ENCODE measurements around the gene WFDC9. TPM values are rescaled to one million over a fixed set of nuclear protein-coding genes. Genes with fewer than 3 reads are reported as not detected.
"Not testable (repeated sequence)": the region's sequence is repeated elsewhere in the genome, so short reads cannot be mapped to it uniquely, and the experiment has no call there.

The WFDC9 gene
- total RNA-seq (2012; rRNA removed): not detected in 2 replicates

GRCh38 chr20:45631184-45631583 lies at the start of gene WFDC9:
Gene WFDC9, minus strand, starts transcription at chr20:45631284. Its CDS starts 21,103 bp downstream, at chr20:45610181.
- H3K27me3 ChIP-seq (ENCODE audit: control insufficient read depth, insufficient read depth, low read length): peaks cover 47% of the 10 kb centered on the region
- H3K4me3 ChIP-seq (ENCODE audit: low read length): no peak within 1 kb of the TSS
- H3K36me3 ChIP-seq (ENCODE audit: insufficient read depth, low read length): no peaks in the 10 kb centered on the region
- H3K4me2 ChIP-seq (ENCODE audit: low read length): no peak within 1 kb of the TSS
- H3K9ac ChIP-seq (ENCODE audit: low read depth, low read length): no peak within 1 kb of the TSS
- H3K4me1 ChIP-seq (ENCODE audit: control insufficient read depth, insufficient read depth, low read length): no peaks in the 10 kb centered on the region
- H3K9me3 ChIP-seq (replicated peaks; ENCODE audit: low read length): no peaks in the 10 kb centered on the region

- H3K9ac ChIP-seq (ENCODE audit: low read depth, low read length): no peak overlapping the region
- no peak overlapping the region for H3K4me3 ChIP-seq (ENCODE audit: low read length)
- H3K4me2 ChIP-seq (ENCODE audit: low read length): no peak overlapping the region
- no peaks in the 10 kb centered on the region for H3K36me3 ChIP-seq (ENCODE audit: insufficient read depth, low read length)
- no peaks in the 10 kb centered on the region for H3K4me1 ChIP-seq (ENCODE audit: control insufficient read depth, insufficient read depth, low read length)
- H3K27me3 ChIP-seq (ENCODE audit: control insufficient read depth, insufficient read depth, low read length): peaks cover 5% of the 10 kb centered on the region
- H3K9me3 ChIP-seq (replicated peaks; ENCODE audit: low read length): no peaks in the 10 kb centered on the region
Observed at GRCh38 chr20:45679650-45680049, 48.6 kb upstream of the WFDC9 start.

- Histone ChIP-seq H3K4me2 (ENCODE audit: low read length) (no peak overlapping the region), H3K36me3 (ENCODE audit: insufficient read depth, low read length) (no peaks in the 10 kb centered on the region), H3K9ac (ENCODE audit: low read depth, low read length) (no peak overlapping the region), H3K4me3 (ENCODE audit: low read length) (no peak overlapping the region), H3K4me1 (ENCODE audit: control insufficient read depth, insufficient read depth, low read length) (no peaks in the 10 kb centered on the region), H3K27me3 (ENCODE audit: control insufficient read depth, insufficient read depth, low read length) (peaks cover 10% of the 10 kb centered on the region), H3K9me3 (replicated peaks; ENCODE audit: low read length) (no peaks in the 10 kb centered on the region)
Observed at GRCh38 chr20:45672765-45673164, 41.7 kb upstream of the WFDC9 start.

GRCh38 chr20:45670139-45670538 lies 39.1 kb upstream of the WFDC9 start, which contains the start of gene WFDC11:
Gene WFDC11, minus strand, starts transcription at chr20:45670239. Its CDS starts 19,639 bp downstream, at chr20:45650600.
- Histone ChIP-seq H3K36me3 (ENCODE audit: insufficient read depth, low read length) (no peaks in the 10 kb centered on the region), H3K9me3 (replicated peaks; ENCODE audit: low read length) (no peaks in the 10 kb centered on the region), H3K27me3 (ENCODE audit: control insufficient read depth, insufficient read depth, low read length) (peaks cover 10% of the 10 kb centered on the region), H3K4me3 (ENCODE audit: low read length) (no peak within 1 kb of the TSS), H3K4me2 (ENCODE audit: low read length) (no peak within 1 kb of the TSS), H3K4me1 (ENCODE audit: control insufficient read depth, insufficient read depth, low read length) (no peaks in the 10 kb centered on the region), H3K9ac (ENCODE audit: low read depth, low read length) (no peak within 1 kb of the TSS)

- not testable (repeated sequence) for H3K4me3 ChIP-seq (ENCODE audit: low read length); H3K9me3 ChIP-seq (replicated peaks; ENCODE audit: low read length); H3K36me3 ChIP-seq (ENCODE audit: insufficient read depth, low read length); H3K9ac ChIP-seq (ENCODE audit: low read depth, low read length); H3K27me3 ChIP-seq (ENCODE audit: control insufficient read depth, insufficient read depth, low read length); H3K4me1 ChIP-seq (ENCODE audit: control insufficient read depth, insufficient read depth, low read length); H3K4me2 ChIP-seq (ENCODE audit: low read length)
Observed at GRCh38 chr20:45657038-45657437, 26.0 kb upstream of the WFDC9 start.

- not testable (repeated sequence) for H3K4me2 ChIP-seq (ENCODE audit: low read length); H3K4me3 ChIP-seq (ENCODE audit: low read length); H3K27me3 ChIP-seq (ENCODE audit: control insufficient read depth, insufficient read depth, low read length); H3K9ac ChIP-seq (ENCODE audit: low read depth, low read length); H3K9me3 ChIP-seq (replicated peaks; ENCODE audit: low read length); H3K4me1 ChIP-seq (ENCODE audit: control insufficient read depth, insufficient read depth, low read length); H3K36me3 ChIP-seq (ENCODE audit: insufficient read depth, low read length)
Observed at GRCh38 chr20:45651726-45652125, 20.6 kb upstream of the WFDC9 start.

- Histone ChIP-seq H3K4me2 (ENCODE audit: low read length) (no peak overlapping the region), H3K9me3 (replicated peaks; ENCODE audit: low read length) (no peaks in the 10 kb centered on the region), H3K4me1 (ENCODE audit: control insufficient read depth, insufficient read depth, low read length) (no peaks in the 10 kb centered on the region), H3K4me3 (ENCODE audit: low read length) (no peak overlapping the region), H3K27me3 (ENCODE audit: control insufficient read depth, insufficient read depth, low read length) (no peaks in the 10 kb centered on the region), H3K9ac (ENCODE audit: low read depth, low read length) (no peak overlapping the region), H3K36me3 (ENCODE audit: insufficient read depth, low read length) (no peaks in the 10 kb centered on the region)
Observed at GRCh38 chr20:45649312-45649863, 18.3 kb upstream of the WFDC9 start.

GRCh38 chr20:45647441-45648050 lies 16.5 kb upstream of the WFDC9 start:
- Histone ChIP-seq H3K9me3 (replicated peaks; ENCODE audit: low read length) (no peaks in the 10 kb centered on the region), H3K4me1 (ENCODE audit: control insufficient read depth, insufficient read depth, low read length) (no peaks in the 10 kb centered on the region), H3K9ac (ENCODE audit: low read depth, low read length) (no peak overlapping the region), H3K4me2 (ENCODE audit: low read length) (no peak overlapping the region), H3K4me3 (ENCODE audit: low read length) (no peak overlapping the region), H3K36me3 (ENCODE audit: insufficient read depth, low read length) (no peaks in the 10 kb centered on the region), H3K27me3 (ENCODE audit: control insufficient read depth, insufficient read depth, low read length) (peaks cover 3% of the 10 kb centered on the region)

GRCh38 chr20:45646875-45647274 lies 15.8 kb upstream of the WFDC9 start:
- no peak overlapping the region for H3K4me3 ChIP-seq (ENCODE audit: low read length)
- H3K4me2 ChIP-seq (ENCODE audit: low read length): no peak overlapping the region
- no peak overlapping the region for H3K9ac ChIP-seq (ENCODE audit: low read depth, low read length)
- H3K9me3 ChIP-seq (replicated peaks; ENCODE audit: low read length): no peaks in the 10 kb centered on the region
- no peaks in the 10 kb centered on the region for H3K4me1 ChIP-seq (ENCODE audit: control insufficient read depth, insufficient read depth, low read length)
- peaks cover 4% of the 10 kb centered on the region for H3K27me3 ChIP-seq (ENCODE audit: control insufficient read depth, insufficient read depth, low read length)
- H3K36me3 ChIP-seq (ENCODE audit: insufficient read depth, low read length): no peaks in the 10 kb centered on the region

- not testable (repeated sequence) for H3K9me3 ChIP-seq (replicated peaks; ENCODE audit: low read length); H3K4me1 ChIP-seq (ENCODE audit: control insufficient read depth, insufficient read depth, low read length); H3K4me3 ChIP-seq (ENCODE audit: low read length); H3K27me3 ChIP-seq (ENCODE audit: control insufficient read depth, insufficient read depth, low read length); H3K9ac ChIP-seq (ENCODE audit: low read depth, low read length); H3K4me2 ChIP-seq (ENCODE audit: low read length); H3K36me3 ChIP-seq (ENCODE audit: insufficient read depth, low read length)
Observed at GRCh38 chr20:45645869-45646268, 14.8 kb upstream of the WFDC9 start.

- not testable (repeated sequence) for H3K4me2 ChIP-seq (ENCODE audit: low read length); H3K36me3 ChIP-seq (ENCODE audit: insufficient read depth, low read length); H3K4me3 ChIP-seq (ENCODE audit: low read length); H3K4me1 ChIP-seq (ENCODE audit: control insufficient read depth, insufficient read depth, low read length); H3K9me3 ChIP-seq (replicated peaks; ENCODE audit: low read length); H3K9ac ChIP-seq (ENCODE audit: low read depth, low read length)
- H3K27me3 ChIP-seq (ENCODE audit: control insufficient read depth, insufficient read depth, low read length): peaks cover 11% of the 10 kb centered on the region
Observed at GRCh38 chr20:45641076-45641475, 10.0 kb upstream of the WFDC9 start.

- Histone ChIP-seq H3K36me3 (ENCODE audit: insufficient read depth, low read length) (no peaks in the 10 kb centered on the region), H3K9me3 (replicated peaks; ENCODE audit: low read length) (no peaks in the 10 kb centered on the region), H3K4me1 (ENCODE audit: control insufficient read depth, insufficient read depth, low read length) (no peaks in the 10 kb centered on the region), H3K27me3 (ENCODE audit: control insufficient read depth, insufficient read depth, low read length) (peaks cover 11% of the 10 kb centered on the region), H3K9ac (ENCODE audit: low read depth, low read length) (no peak overlapping the region), H3K4me2 (ENCODE audit: low read length) (no peak overlapping the region), H3K4me3 (ENCODE audit: low read length) (no peak overlapping the region)
Observed at GRCh38 chr20:45639687-45640086, 8.6 kb upstream of the WFDC9 start.

Data from skeletal muscle satellite cell (primary cell).